HG03064 (cell line): ENCODE data around the gene PRICKLE4.
A peak's percentile ranks its signal among the peaks of the same experiment; 100 is the strongest.

ENCODE experiments used
- ATAC-seq: cut with Tn5 transposase; IDR thresholded peaks from one replicate; pipeline ENCODE4 v1.9.1; 2021; ENCODE audit warnings: low read depth; ENCODE audit not compliant: unreplicated experiment

The PRICKLE4 gene

GRCh38 chr6:41770381-41771057 is 10.1 kb upstream of the PRICKLE4 start:
- no peak for ATAC-seq

- no peak for ATAC-seq
These were observed 9.3 kb upstream of the PRICKLE4 start for GRCh38 chr6:41771058-41771983.

GRCh38 chr6:41774841-41775240 is 5.7 kb upstream of the PRICKLE4 start:
- ATAC-seq, result no peak

- ATAC-seq, result no peak
These were observed 5.2 kb upstream of the PRICKLE4 start for GRCh38 chr6:41775293-41775882.

GRCh38 chr6:41777551-41778285 is 2.9 kb upstream of the PRICKLE4 start:
- ATAC-seq, result no peak

- ATAC-seq, result no peak
These were observed 1.7 kb upstream of the PRICKLE4 start for GRCh38 chr6:41778895-41779294.

GRCh38 chr6:41779336-41779735 is 1.2 kb upstream of the PRICKLE4 start:
- ATAC-seq, result no peak

GRCh38 chr6:41779788-41780550 is 613 bp upstream of the PRICKLE4 start, which contains the start of gene FRS3:
TSS of gene FRS3 (minus strand) at chr6:41779900. CDS start at chr6:41776987, 2,913 bp downstream.
- peak; percentile 95 for ATAC-seq

GRCh38 chr6:41781366-41781730 is 766 bp downstream of the PRICKLE4 start:
- no peak for ATAC-seq

- no peak for ATAC-seq
These were observed 2.7 kb downstream of the PRICKLE4 start for GRCh38 chr6:41783106-41783780.

GRCh38 chr6:41784581-41785171 is 4.1 kb downstream of the PRICKLE4 start:
- no peak for ATAC-seq

- no peak for ATAC-seq
These were observed 4.7 kb downstream of the PRICKLE4 start for GRCh38 chr6:41785254-41785653.

- no peak for ATAC-seq
These were observed 5.3 kb downstream of the PRICKLE4 start for GRCh38 chr6:41785689-41786450.

GRCh38 chr6:41786451-41787218 is 6.1 kb downstream of the PRICKLE4 start:
- no peak for ATAC-seq

GRCh38 chr6:41787219-41787917 is 6.8 kb downstream of the PRICKLE4 start, which contains the start of gene TOMM6:
TSS of gene TOMM6 (plus strand) at chr6:41787694. CDS start at chr6:41787698, 4 bp downstream.
- ATAC-seq, result peak; percentile 68

- no peak for ATAC-seq
These were observed 8.8 kb downstream of the PRICKLE4 start for GRCh38 chr6:41789390-41789724.

GRCh38 chr6:41790045-41790444 is 9.5 kb downstream of the PRICKLE4 start:
- ATAC-seq, result no peak
